ENCODE measurements around the gene PTPRK.

- TF ChIP-seq CCAR2 (optimal IDR thresholded peaks at IDR 0.05; ENCODE audit: low read depth, low read length) (no peak), ZNF317 (CRISPR knock-in tag; IDR thresholded peaks at IDR 0.05) (no peak), ZNF670 (CRISPR knock-in tag; IDR thresholded peaks at IDR 0.05; ENCODE audit: borderline replicate concordance) (no peak)
- TF ChIP-seq, protein P1, sequence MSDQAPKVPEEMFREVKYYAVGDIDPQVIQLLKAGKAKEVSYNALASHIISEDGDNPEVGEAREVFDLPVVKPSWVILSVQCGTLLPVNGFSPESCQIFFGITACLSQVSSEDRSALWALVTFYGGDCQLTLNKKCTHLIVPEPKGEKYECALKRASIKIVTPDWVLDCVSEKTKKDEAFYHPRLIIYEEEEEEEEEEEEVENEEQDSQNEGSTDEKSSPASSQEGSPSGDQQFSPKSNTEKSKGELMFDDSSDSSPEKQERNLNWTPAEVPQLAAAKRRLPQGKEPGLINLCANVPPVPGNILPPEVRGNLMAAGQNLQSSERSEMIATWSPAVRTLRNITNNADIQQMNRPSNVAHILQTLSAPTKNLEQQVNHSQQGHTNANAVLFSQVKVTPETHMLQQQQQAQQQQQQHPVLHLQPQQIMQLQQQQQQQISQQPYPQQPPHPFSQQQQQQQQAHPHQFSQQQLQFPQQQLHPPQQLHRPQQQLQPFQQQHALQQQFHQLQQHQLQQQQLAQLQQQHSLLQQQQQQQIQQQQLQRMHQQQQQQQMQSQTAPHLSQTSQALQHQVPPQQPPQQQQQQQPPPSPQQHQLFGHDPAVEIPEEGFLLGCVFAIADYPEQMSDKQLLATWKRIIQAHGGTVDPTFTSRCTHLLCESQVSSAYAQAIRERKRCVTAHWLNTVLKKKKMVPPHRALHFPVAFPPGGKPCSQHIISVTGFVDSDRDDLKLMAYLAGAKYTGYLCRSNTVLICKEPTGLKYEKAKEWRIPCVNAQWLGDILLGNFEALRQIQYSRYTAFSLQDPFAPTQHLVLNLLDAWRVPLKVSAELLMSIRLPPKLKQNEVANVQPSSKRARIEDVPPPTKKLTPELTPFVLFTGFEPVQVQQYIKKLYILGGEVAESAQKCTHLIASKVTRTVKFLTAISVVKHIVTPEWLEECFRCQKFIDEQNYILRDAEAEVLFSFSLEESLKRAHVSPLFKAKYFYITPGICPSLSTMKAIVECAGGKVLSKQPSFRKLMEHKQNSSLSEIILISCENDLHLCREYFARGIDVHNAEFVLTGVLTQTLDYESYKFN (CRISPR knock-in tag; conservative IDR thresholded peaks at IDR 0.05) = no peak
- TF ChIP-seq, protein P2, sequence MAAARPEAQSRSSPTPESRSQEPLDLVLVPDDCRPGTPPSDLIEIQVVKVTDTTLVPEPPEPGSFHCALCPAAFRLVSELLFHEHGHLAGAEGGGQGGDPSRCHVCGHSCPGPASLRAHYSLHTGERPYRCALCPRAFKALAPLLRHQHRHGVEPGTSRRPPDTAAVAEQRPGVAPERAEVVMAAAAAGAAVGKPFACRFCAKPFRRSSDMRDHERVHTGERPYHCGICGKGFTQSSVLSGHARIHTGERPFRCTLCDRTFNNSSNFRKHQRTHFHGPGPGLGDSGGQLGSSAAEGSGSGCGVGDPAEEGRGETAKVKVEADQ (CRISPR knock-in tag; IDR thresholded peaks at IDR 0.05; ENCODE audit: borderline replicate concordance) = no peak
These were observed 41.2 kb downstream of the PTPRK start for GRCh38 chr6:128479048-128479666.

Measured in HepG2 (cell line).